H1 (cell line): ENCODE results near the gene C5orf15. TPM values are rescaled to one million over a fixed set of nuclear protein-coding genes. Genes with fewer than 3 reads are reported as not detected.
"Not testable (repeated sequence)": the region's sequence is repeated elsewhere in the genome, so short reads cannot be mapped to it uniquely, and the experiment has no call there.

ENCODE experiments used
- CTCF ChIA-PET: fragments of 300-600 bp; sonication (Branson Sonifier 250); formaldehyde crosslinking; loops from one replicate; lab custom pipeline; 2021; ENCODE audit not compliant: partially characterized antibody; lab: Charles Lee
- POLR2A ChIA-PET: fragments of 300-600 bp; sonication (Branson Sonifier 250); formaldehyde crosslinking; loops from one replicate; lab custom pipeline; 2021; ENCODE audit warnings: inconsistent platforms; ENCODE audit not compliant: partially characterized antibody; lab: Charles Lee
- DNase-seq, 2 experiments: peaks; one replicate each; pipeline versions ENCODE4 v3.0.0 to v3.0.0-alpha.2; 2010 to 2022; ENCODE audit warnings: low spot score in 2 of 2, low read depth in 1 of 2, mixed read lengths in 1 of 2
- FAIRE-seq: peaks from 2 replicates; lab custom pipeline; 2011; peaks lifted over from hg19 to GRCh38; lab: Jason Lieb, UNC
- H2AFZ ChIP-seq: 2 replicates; pipeline ENCODE4 v1.8.1; 2012; ENCODE audit warnings: low read length, inconsistent platforms
- H2AK5ac ChIP-seq: 2 replicates; pipeline ENCODE4 v1.6.1; 2013; ENCODE audit warnings: low read depth, low read length
- H2BK120ac ChIP-seq: replicated peaks from 2 replicates; pipeline ENCODE3; 2013; ENCODE audit warnings: low read depth, low read length, inconsistent platforms
- H2BK12ac ChIP-seq: 2 replicates; pipeline ENCODE4 v1.6.1; 2013; ENCODE audit warnings: low read depth, low read length
- H2BK15ac ChIP-seq: 2 replicates; pipeline ENCODE4 v1.6.1; 2013; ENCODE audit warnings: low read length
- H2BK20ac ChIP-seq: 2 replicates; pipeline ENCODE4 v1.6.1; 2013; ENCODE audit warnings: low read length
- H2BK5ac ChIP-seq: 2 replicates; pipeline ENCODE4 v1.6.1; 2013; ENCODE audit warnings: low read depth, low read length
- H3K14ac ChIP-seq: 2 replicates; pipeline ENCODE4 v1.6.1; 2013; ENCODE audit warnings: inconsistent platforms; ENCODE audit not compliant: insufficient read length
- H3K18ac ChIP-seq: 2 replicates; pipeline ENCODE4 v1.6.1; 2013; ENCODE audit warnings: low read length; ENCODE audit errors: extremely low read depth
- H3K23ac ChIP-seq: 2 replicates; pipeline ENCODE4 v1.6.1; 2013; ENCODE audit warnings: inconsistent platforms; ENCODE audit not compliant: insufficient read length
- H3K23me2 ChIP-seq: 2 replicates; pipeline ENCODE4 v1.6.1; 2013; ENCODE audit warnings: low read depth, low read length
- H3K27ac ChIP-seq: 2 replicates; pipeline ENCODE4 v1.6.1; 2011; ENCODE audit warnings: low read depth, low read length, inconsistent platforms
- H3K27me3 ChIP-seq, 4 experiments: replicated peaks in 1 of 4; 1 replicate in 1 of 4; 2 replicates in 3 of 4; pipeline versions ENCODE4 v1.6.1 to v1.8.1; 2011 to 2013; ENCODE audit warnings: low read length in 3 of 4, mild to moderate bottlenecking in 3 of 4, inconsistent platforms in 2 of 4, mixed read lengths in 2 of 4, moderate library complexity in 1 of 4; ENCODE audit not compliant: control insufficient read depth in 3 of 4, insufficient read depth in 3 of 4; ENCODE audit errors: extremely low read depth in 1 of 4
- H3K36me3 ChIP-seq, 4 experiments: 2 replicates each; pipeline versions ENCODE4 v1.6.1 to v1.8.1; 2011 to 2013; ENCODE audit warnings: mild to moderate bottlenecking in 4 of 4, low read length in 3 of 4, moderate library complexity in 2 of 4, control low read depth in 1 of 4, inconsistent platforms in 1 of 4; ENCODE audit not compliant: insufficient read depth in 4 of 4, control insufficient read depth in 2 of 4
- H3K4ac ChIP-seq: replicated peaks from 2 replicates; pipeline ENCODE3; 2013; ENCODE audit warnings: low read length, low read depth, mixed read lengths, inconsistent platforms; ENCODE audit not compliant: insufficient read length
- H3K4me1 ChIP-seq, 4 experiments: replicated peaks in 1 of 4; 1 replicate in 1 of 4; 2 replicates in 3 of 4; pipeline versions ENCODE4 v1.6.1 to v1.8.1; 2011 to 2013; ENCODE audit warnings: low read length in 3 of 4, inconsistent platforms in 2 of 4, mixed read lengths in 1 of 4; ENCODE audit not compliant: insufficient read depth in 4 of 4, control insufficient read depth in 3 of 4
- H3K4me2 ChIP-seq, 2 experiments: 2 replicates each; pipeline versions ENCODE4 v1.6.1 to v1.8.1; 2011 to 2013; ENCODE audit warnings: low read depth in 2 of 2, low read length in 2 of 2, control low read depth in 1 of 2, inconsistent platforms in 1 of 2, mild to moderate bottlenecking in 1 of 2; ENCODE audit not compliant: insufficient read depth in 1 of 2
- H3K4me3 ChIP-seq, 4 experiments: fragments of 200-600, 300-600 bp in 1 of 4; sonication (generic), shearing (Covaris generic), sonication (Bioruptor Twin) in 1 of 4; 2 replicates each; pipeline versions ENCODE4 v1.5.1 to v1.8.1; 2011 to 2016; ENCODE audit warnings: low read length in 4 of 4, low read depth in 3 of 4, control low read depth in 2 of 4, inconsistent platforms in 2 of 4, mild to moderate bottlenecking in 2 of 4, mixed read lengths in 1 of 4, moderate library complexity in 1 of 4; ENCODE audit not compliant: insufficient read depth in 2 of 4; ENCODE audit errors: extremely low read depth in 1 of 4
- H3K56ac ChIP-seq: replicated peaks from 2 replicates; pipeline ENCODE3; 2013; ENCODE audit warnings: low read depth, mild to moderate bottlenecking, mixed read lengths, low read length, inconsistent platforms; ENCODE audit not compliant: insufficient read length
- H3K79me1 ChIP-seq: 2 replicates; pipeline ENCODE4 v1.6.1; 2013; ENCODE audit warnings: low read depth, low read length, control low read depth
- H3K79me2 ChIP-seq, 2 experiments: 2 replicates each; pipeline versions ENCODE4 v1.6.1 to v1.8.1; 2012 to 2013; ENCODE audit warnings: low read length in 2 of 2, mild to moderate bottlenecking in 2 of 2, inconsistent platforms in 1 of 2; ENCODE audit not compliant: insufficient read depth in 2 of 2, control insufficient read depth in 1 of 2
- H3K9ac ChIP-seq, 4 experiments: replicated peaks in 1 of 4; 1 replicate in 1 of 4; 2 replicates in 3 of 4; pipeline versions ENCODE4 v1.6.1 to v1.8.1; 2011 to 2013; ENCODE audit warnings: low read depth in 3 of 4, low read length in 3 of 4, control low read depth in 2 of 4, mild to moderate bottlenecking in 2 of 4, moderate library complexity in 2 of 4, inconsistent platforms in 1 of 4; ENCODE audit errors: extremely low read depth in 1 of 4
- H3K9me3 ChIP-seq, 2 experiments: 2 replicates each; pipeline versions ENCODE4 v1.6.1 to v1.8.1; 2012 to 2013; ENCODE audit warnings: mild to moderate bottlenecking in 2 of 2, moderate library complexity in 2 of 2, control low read depth in 1 of 2, inconsistent platforms in 1 of 2, low read depth in 1 of 2, low read length in 1 of 2, mixed read lengths in 1 of 2; ENCODE audit not compliant: insufficient read depth in 2 of 2
- H4K20me1 ChIP-seq, 2 experiments: replicated peaks in 1 of 2; 2 replicates each; pipeline versions ENCODE3 to v1.8.1; 2011 to 2013; ENCODE audit warnings: inconsistent platforms in 2 of 2, low read length in 2 of 2, mild to moderate bottlenecking in 1 of 2; ENCODE audit not compliant: insufficient read depth in 2 of 2, control insufficient read depth in 1 of 2
- H4K5ac ChIP-seq: 2 replicates; pipeline ENCODE4 v1.6.1; 2013; ENCODE audit warnings: low read length, low read depth, mixed read lengths, inconsistent platforms; ENCODE audit not compliant: insufficient read length
- H4K8ac ChIP-seq: 2 replicates; pipeline ENCODE4 v1.8.0; 2013; ENCODE audit warnings: mild to moderate bottlenecking, moderate library complexity, low read length, inconsistent platforms; ENCODE audit not compliant: insufficient read depth; ENCODE audit errors: extremely low read depth
- H4K91ac ChIP-seq: replicated peaks from 2 replicates; pipeline ENCODE3; 2013; ENCODE audit warnings: low read length, mixed read lengths, inconsistent platforms; ENCODE audit not compliant: insufficient read length
- WGBS, 2 experiments: shearing (Covaris generic) in 1 of 2; methylation state at CpG; one replicate each; pipeline versions ENCODE4 v1.1.6 to v1.1.7; 2013 to 2015; ENCODE audit warnings: low lambda C conversion rate in 2 of 2, mixed read lengths in 2 of 2, inconsistent platforms in 1 of 2, low coverage in 1 of 2, missing lambda C conversion rate in 1 of 2; ENCODE audit not compliant: insufficient replicate concordance in 2 of 2, insufficient coverage in 1 of 2, insufficient read length in 1 of 2; ENCODE audit errors: extremely low coverage in 1 of 2, missing lambda C conversion rate in 1 of 2; 5-methylcytosine and 5-hydroxymethylcytosine counted together
- polyA plus RNA-seq, 7 experiments: library from polyadenylated mRNA; depleted of rRNA in 3 of 7; stranded (reverse) in 5 of 7; unstranded in 2 of 7; fragments of >200 nt in 5 of 7; fragments of 200-250 nt in 2 of 7; gene quantifications; 1 replicate in 5 of 7; 2 replicates in 1 of 7; 4 replicates in 1 of 7; pipeline versions ENCODE4 v1.2.1 to v1.2.3, GENCODE V29; 2011 to 2013; ENCODE audit warnings: missing spikeins in 2 of 7, mixed read lengths in 2 of 7
- total RNA-seq: library from RNA; stranded (reverse); fragmentation: NEBNext Ultra II Directional; extraction: Animal tissue kit (Norgen Biotek cat#: 25700); gene quantifications from 2 replicates; pipeline ENCODE4 v1.2.1, GENCODE V29; 2021

C5orf15 gene
- total and polyA plus RNA-seq, 2 of the 8 experiments (the other 6 are each of a cell fraction or from before 2014, with no cell fraction given), result 31.7 to 39.3 TPM

GRCh38 chr5:133937628-133938027 lies 30.8 kb downstream of the C5orf15 start:
- H2BK20ac ChIP-seq, H3K56ac ChIP-seq, POLR2A ChIA-PET, H4K91ac ChIP-seq, H4K5ac ChIP-seq, H3K18ac ChIP-seq, H3K9ac ChIP-seq, H3K79me2 ChIP-seq, H3K4me1 ChIP-seq, H3K4me3 ChIP-seq, H3K4ac ChIP-seq, H2AK5ac ChIP-seq, FAIRE-seq, H3K36me3 ChIP-seq, DNase-seq, H3K27ac ChIP-seq, H4K8ac ChIP-seq, H2AFZ ChIP-seq, H2BK120ac ChIP-seq, H3K9me3 ChIP-seq, H3K79me1 ChIP-seq, H4K20me1 ChIP-seq, H2BK15ac ChIP-seq, H3K4me2 ChIP-seq, H3K23me2 ChIP-seq, H3K23ac ChIP-seq, H3K14ac ChIP-seq, H3K27me3 ChIP-seq, H2BK12ac ChIP-seq, H2BK5ac ChIP-seq: not testable (repeated sequence)
- WGBS, 2 experiments, result 94% methylated on average over 3 of the region's 3 CpGs; no CpG with 5 or more reads in 1 of the 2 experiments
- CTCF ChIA-PET, result interaction anchor here (0.9 to 3.0 kb wide), 5 partner anchors 12 to 516 kb away, joined by 3 to 10 read pairs (median 4); no protein-coding TSS in a partner anchor
